Measurements from ENCODE around the gene SDF2.

Gene SDF2

DNA sequence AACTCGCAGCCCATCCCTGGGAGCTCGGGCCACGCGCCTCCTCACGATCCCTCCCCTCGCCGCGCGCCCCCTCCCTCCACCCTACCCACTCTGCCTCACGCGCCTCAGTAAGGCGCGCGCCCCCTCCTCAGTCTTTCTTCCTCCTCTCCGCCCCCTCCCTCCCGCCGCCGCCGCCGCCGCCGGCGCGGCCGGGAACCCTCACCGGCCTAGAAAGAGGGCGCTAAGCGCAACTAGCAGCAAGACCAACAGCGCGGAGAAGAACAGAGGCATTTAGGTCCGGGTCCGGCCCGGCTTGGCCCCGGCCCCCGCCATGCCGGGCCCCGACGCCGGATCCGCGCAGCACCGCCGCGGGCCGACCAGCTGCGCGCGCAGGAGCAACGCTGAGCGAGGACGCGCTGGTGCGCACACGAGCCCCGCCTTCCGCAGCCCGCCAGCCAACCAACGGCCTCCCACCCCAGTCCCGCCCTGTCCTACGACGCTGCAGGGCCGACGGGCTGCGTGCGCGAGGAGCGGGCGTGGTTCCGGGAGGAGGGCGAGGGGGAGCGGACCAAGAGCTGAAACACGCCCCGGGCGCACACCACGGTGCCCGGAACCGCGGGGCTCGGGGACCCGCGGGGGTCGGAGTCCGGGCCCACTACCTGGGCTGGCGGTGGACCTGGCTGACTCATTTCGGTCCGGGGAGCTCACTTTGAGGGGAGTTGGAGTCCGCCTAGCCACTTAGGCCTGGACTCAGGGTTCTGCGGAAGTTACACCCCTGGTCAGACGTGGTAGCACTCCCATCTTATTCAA, 16.7 kb downstream of the SDF2 start, which contains the start of gene BLTP2:
Gene BLTP2 (minus strand): TSS at position 372 of the 789 bp plus-strand sequence. CDS start 102 bp downstream, at position 270.
- Histone ChIP-seq H4K12ac (ENCODE audit: low read depth, low read length) (peak within 1 kb of the TSS; percentile 88), H4K91ac (ENCODE audit: low read depth, low read length) (peak within 1 kb of the TSS; percentile 79), H2BK5ac (ENCODE audit: low read depth, low read length, poor library complexity) (peak within 1 kb of the TSS; percentile 85), H3K9me3 (ENCODE audit: insufficient read depth, low read depth, low read length) (no peaks in the 10 kb centered on the region), H3K4ac (ENCODE audit: low read depth, low read length) (peak within 1 kb of the TSS; percentile 65), H3K9ac (ENCODE audit: low read length) (peak within 1 kb of the TSS; percentile 94), H3K14ac (ENCODE audit: low read length) (peak within 1 kb of the TSS; percentile 90), H3K27me3 (ENCODE audit: insufficient read depth, low read length) (no peaks in the 10 kb centered on the region), H2BK12ac (ENCODE audit: low read length) (no peak within 1 kb of the TSS), H3K18ac (ENCODE audit: low read length) (peak within 1 kb of the TSS; percentile 86), H3K23ac (ENCODE audit: low read length) (no peak within 1 kb of the TSS), H3K79me2 (ENCODE audit: control insufficient read depth, insufficient read depth, low read length, poor library complexity) (peaks cover 8% of the 10 kb centered on the region), H3K79me1 (ENCODE audit: low read length) (peaks cover 10% of the 10 kb centered on the region), H2AFZ (ENCODE audit: insufficient read depth, low read length, poor library complexity) (peak within 1 kb of the TSS; percentile 66), H2AK5ac (ENCODE audit: low read length) (peak within 1 kb of the TSS; percentile 39), H3K4me2 (ENCODE audit: low read length) (peak within 1 kb of the TSS; percentile 95), H3K36me3 (ENCODE audit: control insufficient read depth in 1 of 2, insufficient read depth in 2 of 2, low read length in 2 of 2) (peaks cover 14 to 38% of the 10 kb centered on the region in 2 experiments), H3K4me1 (ENCODE audit: control insufficient read depth in 1 of 2, insufficient read depth in 2 of 2, low read length in 2 of 2) (peaks cover 0 to 4% of the 10 kb centered on the region in 2 experiments), H3K4me3 (ENCODE audit: low read depth, low read length) (peak within 1 kb of the TSS; percentile 81), H2BK120ac (ENCODE audit: insufficient read depth, low read length, poor library complexity) (peak within 1 kb of the TSS; percentile 2), H3K27ac (ENCODE audit: low read depth, low read length) (peak within 1 kb of the TSS; percentile 77), H4K8ac (ENCODE audit: low read depth, low read length) (peak within 1 kb of the TSS; percentile 94)
- peak; percentile 96 for DNase-seq
- WGBS (ENCODE audit: extremely low coverage, insufficient coverage, insufficient read length) = no CpG with 5 or more reads among the region's 89 CpGs

DNA sequence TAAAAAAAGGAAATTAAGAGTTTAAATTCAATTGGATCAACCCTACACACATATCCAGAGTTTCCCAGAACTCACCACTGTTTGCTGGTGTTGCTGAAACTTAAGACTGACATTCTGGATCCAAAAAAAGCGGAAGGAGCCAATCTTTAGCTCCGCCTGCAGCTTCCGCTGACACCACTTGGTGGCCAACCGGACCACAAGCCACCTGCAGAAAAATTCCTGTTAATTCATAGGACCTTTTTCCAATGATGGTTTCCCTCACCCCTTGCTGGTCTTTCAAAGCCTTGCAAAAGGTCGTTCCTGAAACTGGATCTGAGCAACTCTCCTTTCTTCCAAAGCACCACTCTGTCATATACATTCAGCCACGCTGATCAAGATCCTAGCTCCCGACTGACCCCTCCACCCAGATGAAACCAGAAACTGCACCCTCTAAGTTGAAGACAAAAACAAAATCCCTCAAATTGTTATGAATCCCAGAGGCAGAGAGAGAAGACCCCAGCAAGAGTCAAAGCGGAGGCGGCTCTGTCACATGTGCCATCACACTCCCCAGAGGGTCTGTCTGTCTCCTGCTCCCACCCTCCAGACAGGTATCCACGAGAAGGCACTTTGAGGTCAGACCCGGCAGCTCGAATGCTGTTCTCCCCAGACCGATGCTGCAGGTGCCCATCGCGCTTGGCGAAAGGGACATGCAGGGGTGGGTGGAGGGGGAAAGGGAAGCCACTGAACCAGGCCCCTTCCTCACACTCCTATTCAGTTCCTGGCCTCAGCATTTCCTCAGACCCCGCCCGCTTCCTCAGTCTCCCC, 17.5 kb downstream of the SDF2 start:
- Histone ChIP-seq H3K79me1 (ENCODE audit: low read length) (peaks cover 10% of the 10 kb centered on the region), H2BK5ac (ENCODE audit: low read depth, low read length, poor library complexity) (no peak overlapping the region), H3K4me2 (ENCODE audit: low read length) (peak overlapping the region; percentile 67), H3K4me3 (ENCODE audit: low read depth, low read length) (peak overlapping the region; percentile 74), H3K18ac (ENCODE audit: low read length) (no peak overlapping the region), H3K14ac (ENCODE audit: low read length) (peak overlapping the region; percentile 41), H2BK120ac (ENCODE audit: insufficient read depth, low read length, poor library complexity) (peak overlapping the region; percentile 2), H2AK5ac (ENCODE audit: low read length) (peak overlapping the region; percentile 24), H2AFZ (ENCODE audit: insufficient read depth, low read length, poor library complexity) (no peak overlapping the region), H3K9ac (ENCODE audit: low read length) (peak overlapping the region; percentile 14), H2BK12ac (ENCODE audit: low read length) (no peak overlapping the region), H4K91ac (ENCODE audit: low read depth, low read length) (no peak overlapping the region), H3K23ac (ENCODE audit: low read length) (no peak overlapping the region), H3K79me2 (ENCODE audit: control insufficient read depth, insufficient read depth, low read length, poor library complexity) (peaks cover 8% of the 10 kb centered on the region), H3K4me1 (ENCODE audit: control insufficient read depth in 1 of 2, insufficient read depth in 2 of 2, low read length in 2 of 2) (peaks cover 0 to 4% of the 10 kb centered on the region in 2 experiments), H4K8ac (ENCODE audit: low read depth, low read length) (peak overlapping the region; percentile 27), H3K36me3 (ENCODE audit: control insufficient read depth in 1 of 2, insufficient read depth in 2 of 2, low read length in 2 of 2) (peaks cover 20 to 45% of the 10 kb centered on the region in 2 experiments), H4K12ac (ENCODE audit: low read depth, low read length) (peak overlapping the region; percentile 10), H3K27me3 (ENCODE audit: insufficient read depth, low read length) (no peaks in the 10 kb centered on the region), H3K4ac (ENCODE audit: low read depth, low read length) (peak overlapping the region; percentile 53), H3K27ac (ENCODE audit: low read depth, low read length) (no peak overlapping the region), H3K9me3 (ENCODE audit: insufficient read depth, low read depth, low read length) (peaks cover 1% of the 10 kb centered on the region)
- no CpG with 5 or more reads among the region's 18 CpGs for WGBS (ENCODE audit: extremely low coverage, insufficient coverage, insufficient read length)
- peak; percentile 61 to 77 for DNase-seq

DNA sequence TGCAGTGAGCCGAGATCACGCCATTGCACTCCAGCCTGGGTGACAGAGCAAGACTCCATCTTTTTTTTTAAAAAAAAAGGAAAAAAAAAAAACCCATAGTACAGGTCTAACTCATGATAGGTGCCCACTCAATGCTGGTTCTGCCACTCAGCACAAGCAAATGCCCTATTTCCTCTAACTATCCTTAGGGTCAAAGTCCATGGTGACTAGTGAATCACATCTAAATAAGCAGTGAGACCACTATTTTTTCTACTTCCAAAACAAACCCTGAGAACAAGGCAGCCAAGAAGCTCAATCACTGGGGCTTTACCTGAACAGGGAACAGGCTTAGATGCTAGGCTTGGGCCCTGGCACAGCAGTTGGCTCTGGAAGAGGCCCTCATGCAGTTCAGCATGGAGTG, 20.1 kb downstream of the SDF2 start:
- WGBS (ENCODE audit: extremely low coverage, insufficient coverage, insufficient read length) = no CpG with 5 or more reads among the region's 2 CpGs
- no peak for DNase-seq
- Histone ChIP-seq H3K9me3 (ENCODE audit: insufficient read depth, low read depth, low read length) (peaks cover 1% of the 10 kb centered on the region), H2BK120ac (ENCODE audit: insufficient read depth, low read length, poor library complexity) (no peak overlapping the region), H3K79me2 (ENCODE audit: control insufficient read depth, insufficient read depth, low read length, poor library complexity) (peaks cover 8% of the 10 kb centered on the region), H3K27me3 (ENCODE audit: insufficient read depth, low read length) (no peaks in the 10 kb centered on the region), H4K91ac (ENCODE audit: low read depth, low read length) (no peak overlapping the region), H2BK12ac (ENCODE audit: low read length) (no peak overlapping the region), H2BK5ac (ENCODE audit: low read depth, low read length, poor library complexity) (no peak overlapping the region), H3K18ac (ENCODE audit: low read length) (no peak overlapping the region), H2AK5ac (ENCODE audit: low read length) (no peak overlapping the region), H3K9ac (ENCODE audit: low read length) (no peak overlapping the region), H3K4me1 (ENCODE audit: control insufficient read depth in 1 of 2, insufficient read depth in 2 of 2, low read length in 2 of 2) (peaks cover 0 to 3% of the 10 kb centered on the region in 2 experiments), H4K8ac (ENCODE audit: low read depth, low read length) (no peak overlapping the region), H2AFZ (ENCODE audit: insufficient read depth, low read length, poor library complexity) (no peak overlapping the region), H3K79me1 (ENCODE audit: low read length) (peaks cover 9% of the 10 kb centered on the region), H3K4me2 (ENCODE audit: low read length) (no peak overlapping the region), H3K4ac (ENCODE audit: low read depth, low read length) (no peak overlapping the region), H3K14ac (ENCODE audit: low read length) (no peak overlapping the region), H3K4me3 (ENCODE audit: low read depth, low read length) (no peak overlapping the region), H3K27ac (ENCODE audit: low read depth, low read length) (no peak overlapping the region), H3K36me3 (ENCODE audit: control insufficient read depth in 1 of 2, insufficient read depth in 2 of 2, low read length in 2 of 2) (peaks cover 28 to 55% of the 10 kb centered on the region in 2 experiments), H4K12ac (ENCODE audit: low read depth, low read length) (no peak overlapping the region), H3K23ac (ENCODE audit: low read length) (no peak overlapping the region)

DNA sequence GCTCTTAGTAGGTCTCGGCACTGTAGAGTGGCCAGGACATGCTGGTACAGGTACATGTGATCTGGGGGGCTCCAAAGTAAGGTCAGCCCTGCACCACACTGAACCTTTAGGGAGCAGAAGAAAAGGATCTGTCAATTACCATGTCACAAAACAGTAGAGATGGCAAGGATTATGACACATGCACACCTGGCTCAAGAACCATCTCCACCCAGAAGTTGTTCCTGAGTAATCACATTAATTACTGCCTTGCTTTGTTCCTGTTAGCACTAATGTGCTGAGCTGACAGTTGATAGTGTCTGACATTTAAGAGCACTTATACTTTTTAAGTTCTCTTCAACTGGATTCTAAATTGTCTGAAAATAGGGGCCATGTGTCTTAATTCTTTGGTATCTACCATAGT, 26.2 kb downstream of the SDF2 start:
- no peak overlapping the region for H4K12ac ChIP-seq (ENCODE audit: low read depth, low read length)
- no peak overlapping the region for H3K4me3 ChIP-seq (ENCODE audit: low read depth, low read length)
- H3K9ac ChIP-seq (ENCODE audit: low read length) = no peak overlapping the region
- H3K4ac ChIP-seq (ENCODE audit: low read depth, low read length) = no peak overlapping the region
- no peak overlapping the region for H3K23ac ChIP-seq (ENCODE audit: low read length)
- H4K8ac ChIP-seq (ENCODE audit: low read depth, low read length) = no peak overlapping the region
- no peaks in the 10 kb centered on the region for H3K4me1 ChIP-seq (ENCODE audit: control insufficient read depth in 1 of 2, insufficient read depth in 2 of 2, low read length in 2 of 2)
- H2BK5ac ChIP-seq (ENCODE audit: low read depth, low read length, poor library complexity) = no peak overlapping the region
- H2AFZ ChIP-seq (ENCODE audit: insufficient read depth, low read length, poor library complexity) = no peak overlapping the region
- H3K18ac ChIP-seq (ENCODE audit: low read length) = no peak overlapping the region
- H3K14ac ChIP-seq (ENCODE audit: low read length) = no peak overlapping the region
- no peak overlapping the region for H3K27ac ChIP-seq (ENCODE audit: low read depth, low read length)
- no peaks in the 10 kb centered on the region for H3K79me2 ChIP-seq (ENCODE audit: control insufficient read depth, insufficient read depth, low read length, poor library complexity)
- WGBS (ENCODE audit: extremely low coverage, insufficient coverage, insufficient read length) = no CpG with 5 or more reads among the region's 1 CpG
- no peak overlapping the region for H4K91ac ChIP-seq (ENCODE audit: low read depth, low read length)
- peaks cover 52 to 80% of the 10 kb centered on the region in 2 experiments for H3K36me3 ChIP-seq (ENCODE audit: control insufficient read depth in 1 of 2, insufficient read depth in 2 of 2, low read length in 2 of 2)
- H3K27me3 ChIP-seq (ENCODE audit: insufficient read depth, low read length) = no peaks in the 10 kb centered on the region
- H3K9me3 ChIP-seq (ENCODE audit: insufficient read depth, low read depth, low read length) = peaks cover 1% of the 10 kb centered on the region
- H3K4me2 ChIP-seq (ENCODE audit: low read length) = no peak overlapping the region
- H2BK120ac ChIP-seq (ENCODE audit: insufficient read depth, low read length, poor library complexity) = no peak overlapping the region
- no peaks in the 10 kb centered on the region for H3K79me1 ChIP-seq (ENCODE audit: low read length)
- H2AK5ac ChIP-seq (ENCODE audit: low read length) = no peak overlapping the region
- H2BK12ac ChIP-seq (ENCODE audit: low read length) = no peak overlapping the region
- DNase-seq = no peak
